ENCODE measurements around the gene DHFR.
"Not testable (repeated sequence)": the region's sequence is repeated elsewhere in the genome, so short reads cannot be mapped to it uniquely, and the experiment has no call there.

DHFR gene

GRCh38 chr5:80592105-80592504 lies 62.7 kb downstream of the DHFR start:
- no peak for DNase-seq

GRCh38 chr5:80591352-80591751 lies 63.4 kb downstream of the DHFR start:
- DNase-seq: no peak

- no peak for DNase-seq
Observed at GRCh38 chr5:80590766-80591165, 64.0 kb downstream of the DHFR start.

GRCh38 chr5:80588858-80589540 lies 65.8 kb downstream of the DHFR start:
- DNase-seq: no peak

GRCh38 chr5:80584770-80585169 lies 70.0 kb downstream of the DHFR start:
- no peak for DNase-seq

GRCh38 chr5:80580291-80580690 lies 74.5 kb downstream of the DHFR start:
- DNase-seq: not testable (repeated sequence)

GRCh38 chr5:80579050-80579449 lies 75.7 kb downstream of the DHFR start:
- no peak for DNase-seq

GRCh38 chr5:80577707-80578106 lies 77.1 kb downstream of the DHFR start:
- DNase-seq: no peak

- no peak for DNase-seq
Observed at GRCh38 chr5:80576383-80576782, 78.4 kb downstream of the DHFR start.
